Keratinocyte (primary cell): Measurements from ENCODE around the gene EVPLL. TPM values are rescaled to one million over a fixed set of nuclear protein-coding genes. Genes with fewer than 3 reads are reported as not detected.
"Not testable (repeated sequence)": the region's sequence is repeated elsewhere in the genome, so short reads cannot be mapped to it uniquely, and the experiment has no call there.

ENCODE experiments used
- DNase-seq: peaks from one replicate; pipeline ENCODE4 v3.0.0-alpha.2; 2011; ENCODE audit warnings: low read depth, missing footprints, low spot score
- FAIRE-seq: peaks from 2 replicates; lab custom pipeline; 2011; peaks lifted over from hg19 to GRCh38; lab: Jason Lieb, UNC
- H2AFZ ChIP-seq: 2 replicates; pipeline ENCODE4 v1.6.0; 2012; ENCODE audit warnings: low read length, control low read depth, inconsistent platforms; ENCODE audit not compliant: control insufficient read depth
- H3K27ac ChIP-seq: 2 replicates; pipeline ENCODE4 v1.5.1; 2011; ENCODE audit warnings: low read length; ENCODE audit not compliant: control insufficient read depth, insufficient read depth
- H3K27me3 ChIP-seq: 3 replicates; pipeline ENCODE4 v1.6.0; 2011; ENCODE audit warnings: low read length; ENCODE audit not compliant: control insufficient read depth, insufficient read depth; ENCODE audit errors: extremely low read depth
- H3K36me3 ChIP-seq, 2 experiments: 2 replicates in 1 of 2; 3 replicates in 1 of 2; pipeline ENCODE4 v1.5.1; 2011; ENCODE audit warnings: low read length in 2 of 2, mild to moderate bottlenecking in 1 of 2; ENCODE audit not compliant: control insufficient read depth in 2 of 2, insufficient read depth in 2 of 2; ENCODE audit errors: extremely low read depth in 1 of 2
- H3K4me1 ChIP-seq: 3 replicates; pipeline ENCODE4 v1.5.1; 2011; ENCODE audit warnings: low read length; ENCODE audit not compliant: control insufficient read depth, insufficient read depth; ENCODE audit errors: extremely low read depth
- H3K4me2 ChIP-seq: 3 replicates; pipeline ENCODE4 v1.6.0; 2011; ENCODE audit warnings: low read depth, low read length; ENCODE audit not compliant: control insufficient read depth, insufficient read depth; ENCODE audit errors: extremely low read depth
- H3K4me3 ChIP-seq, 3 experiments: fragments of 200-600 bp in 1 of 3; sonication (generic) in 1 of 3; 2 replicates in 2 of 3; 3 replicates in 1 of 3; pipeline ENCODE4 v1.5.1; 2011 to 2016; ENCODE audit warnings: low read length in 3 of 3, mild to moderate bottlenecking in 3 of 3, control low read depth in 2 of 3, inconsistent platforms in 1 of 3, low read depth in 1 of 3, mixed read lengths in 1 of 3, mixed run types in 1 of 3, moderate library complexity in 1 of 3; ENCODE audit not compliant: control insufficient read depth in 2 of 3, insufficient read depth in 2 of 3; ENCODE audit errors: extremely low read depth in 1 of 3
- H3K79me2 ChIP-seq: 2 replicates; pipeline ENCODE4 v1.6.0; 2012; ENCODE audit warnings: low read length; ENCODE audit not compliant: control insufficient read depth, insufficient read depth
- H3K9ac ChIP-seq: 3 replicates; pipeline ENCODE4 v1.6.0; 2011; ENCODE audit warnings: low read length; ENCODE audit not compliant: control insufficient read depth, insufficient read depth; ENCODE audit errors: extremely low read depth
- H3K9me1 ChIP-seq: 3 replicates; pipeline ENCODE4 v1.6.0; 2011; ENCODE audit warnings: low read length; ENCODE audit not compliant: control insufficient read depth, insufficient read depth; ENCODE audit errors: extremely low read depth
- H3K9me3 ChIP-seq: 2 replicates; pipeline ENCODE4 v1.5.1; 2012; ENCODE audit warnings: low read depth, low read length; ENCODE audit not compliant: control insufficient read depth
- H4K20me1 ChIP-seq: 3 replicates; pipeline ENCODE4 v1.6.0; 2011; ENCODE audit warnings: low read length; ENCODE audit not compliant: control insufficient read depth, insufficient read depth; ENCODE audit errors: extremely low read depth
- dilution Hi-C: fragments of 300-500 bp; cut with MboI; formaldehyde crosslinking; loops from one replicate; pipeline ENCODE4 v1.7.0; 2020; ENCODE audit warnings: low sequenced_read_pairs; ENCODE audit not compliant: extremely low pct_ligation_motif_present
- polyA plus RNA-seq, 5 experiments: library from polyadenylated mRNA; depleted of rRNA in 3 of 5; stranded (reverse) in 3 of 5; stranded (forward) in 1 of 5; unstranded in 1 of 5; fragments of >200 nt; gene quantifications; 1 replicate in 1 of 5; 2 replicates in 3 of 5; 3 replicates in 1 of 5; pipeline versions ENCODE4 v1.2.1 to v1.2.3, GENCODE V29; 2011 to 2012; ENCODE audit warnings: missing spikeins in 2 of 5, low read depth in 1 of 5, low replicate concordance in 1 of 5

EVPLL gene
- polyA plus RNA-seq, 1 donor (not counting 4 experiments of a cell fraction or from before 2014, with no cell fraction given): 0.31 TPM

DNA sequence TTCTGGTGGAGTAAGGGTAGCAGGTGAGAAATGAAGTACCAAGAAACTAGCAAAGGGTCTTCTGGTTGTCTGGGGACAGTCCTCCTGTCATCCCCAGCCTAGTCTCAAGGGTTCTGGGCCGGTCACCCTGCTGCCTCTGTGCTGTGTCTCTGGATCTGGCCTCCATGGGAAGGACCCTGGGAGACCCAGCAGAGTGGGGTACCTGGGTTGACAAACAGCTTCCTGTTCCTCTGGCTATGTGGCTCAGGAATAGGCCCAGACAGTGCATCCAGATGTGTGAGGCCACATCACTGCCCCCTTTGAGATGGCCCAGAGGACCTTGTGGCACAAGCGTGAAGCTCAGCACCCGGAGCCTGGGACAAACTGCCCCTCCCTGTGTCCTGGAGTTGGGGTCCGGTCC lies 10.7 kb downstream of the EVPLL start:
- H3K27ac ChIP-seq, H4K20me1 ChIP-seq, H3K4me2 ChIP-seq, H3K79me2 ChIP-seq, H3K36me3 ChIP-seq, DNase-seq, H3K27me3 ChIP-seq, dilution Hi-C loops, H2AFZ ChIP-seq, H3K9me3 ChIP-seq, H3K9ac ChIP-seq, H3K4me1 ChIP-seq, H3K9me1 ChIP-seq, H3K4me3 ChIP-seq, FAIRE-seq: not testable (repeated sequence)

- H2AFZ ChIP-seq, H3K9me1 ChIP-seq, FAIRE-seq, H3K27ac ChIP-seq, H4K20me1 ChIP-seq, H3K79me2 ChIP-seq, H3K9me3 ChIP-seq, H3K36me3 ChIP-seq, H3K4me2 ChIP-seq, H3K4me3 ChIP-seq, H3K9ac ChIP-seq, H3K4me1 ChIP-seq, DNase-seq, H3K27me3 ChIP-seq, dilution Hi-C loops: not testable (repeated sequence)
Measured at GRCh38 chr17:18388728-18389127, 11.2 kb downstream of the EVPLL start.

DNA sequence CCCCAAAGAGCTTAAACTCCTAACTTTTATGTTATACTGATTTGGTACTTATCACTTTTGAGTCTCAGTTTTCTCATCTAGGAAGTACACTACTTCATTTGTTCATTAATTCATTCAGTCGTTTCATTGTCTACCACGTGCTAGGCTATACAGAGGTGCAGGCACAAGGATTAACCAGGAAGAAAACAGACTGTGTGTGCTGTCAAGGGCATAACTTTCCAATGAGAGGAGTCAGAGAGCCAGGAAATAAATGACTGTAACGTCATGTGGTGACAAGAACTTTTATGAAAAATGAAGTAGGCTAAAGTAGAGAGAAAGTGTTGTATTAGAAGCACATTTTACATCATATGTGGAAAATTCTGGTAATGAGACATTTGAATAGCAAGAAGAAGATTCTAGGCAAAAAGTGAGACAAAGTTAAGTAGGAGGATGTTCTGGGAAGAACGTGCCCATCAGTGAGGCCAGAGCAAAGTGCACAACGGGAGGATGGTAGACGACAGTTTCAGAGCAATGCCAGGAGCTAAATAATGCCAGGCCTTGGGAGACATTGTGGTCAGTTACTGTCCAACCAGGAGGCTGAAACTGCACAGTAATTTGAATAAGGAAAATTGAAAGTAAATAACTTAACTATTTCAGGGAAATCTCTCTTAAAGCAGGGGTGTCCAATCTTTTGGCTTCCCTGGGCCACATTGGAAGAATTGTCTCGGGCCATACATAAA lies 24.5 kb downstream of the EVPLL start:
- DNase-seq, H3K4me2 ChIP-seq, H3K4me3 ChIP-seq, H3K9me3 ChIP-seq, H4K20me1 ChIP-seq, H3K79me2 ChIP-seq, H3K4me1 ChIP-seq, H3K27ac ChIP-seq, H3K27me3 ChIP-seq, H3K9ac ChIP-seq, H3K9me1 ChIP-seq, H3K36me3 ChIP-seq, dilution Hi-C loops, H2AFZ ChIP-seq: not testable (repeated sequence)
- FAIRE-seq: peak; percentile 51

DNA sequence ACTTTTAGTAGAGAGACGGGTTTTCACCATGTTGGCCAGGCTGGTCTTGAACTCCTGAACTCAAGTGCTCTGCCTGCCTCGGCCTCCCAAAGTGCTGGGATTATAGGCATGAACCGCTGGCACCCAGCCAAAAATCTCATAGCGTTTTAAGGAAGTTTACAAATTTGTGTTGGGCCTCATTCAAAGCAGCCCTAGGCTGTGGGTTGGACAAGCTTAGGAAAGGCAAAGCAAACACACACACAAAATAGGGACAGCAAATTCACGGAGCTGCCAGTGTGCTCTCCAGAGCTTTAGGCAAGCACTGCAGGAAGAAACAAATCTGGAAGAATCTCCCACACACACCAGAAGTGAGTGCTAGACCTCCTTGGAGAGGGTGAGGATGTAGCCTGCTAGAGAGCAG lies 25.6 kb downstream of the EVPLL start:
- H3K4me3 ChIP-seq, H3K4me1 ChIP-seq, H3K27me3 ChIP-seq, H4K20me1 ChIP-seq, H3K9ac ChIP-seq, H3K9me1 ChIP-seq, H3K36me3 ChIP-seq, H3K4me2 ChIP-seq, DNase-seq, H2AFZ ChIP-seq, H3K27ac ChIP-seq, dilution Hi-C loops, H3K9me3 ChIP-seq, FAIRE-seq, H3K79me2 ChIP-seq: not testable (repeated sequence)

GRCh38 chr17:18403604-18404003 lies 26.0 kb downstream of the EVPLL start:
- H2AFZ ChIP-seq, H3K4me2 ChIP-seq, H3K9ac ChIP-seq, H3K9me3 ChIP-seq, H3K27ac ChIP-seq, H4K20me1 ChIP-seq, H3K4me3 ChIP-seq, H3K27me3 ChIP-seq, H3K4me1 ChIP-seq, H3K9me1 ChIP-seq, H3K79me2 ChIP-seq, DNase-seq, H3K36me3 ChIP-seq, FAIRE-seq, dilution Hi-C loops: not testable (repeated sequence)
